Muscle of leg (tissue), 11 donors: Measurements from ENCODE around the gene JPT2. TPM values are rescaled to one million over a fixed set of nuclear protein-coding genes. Genes with fewer than 3 reads are reported as not detected.

Experiments
- DNase-seq: peaks from one replicate; pipeline ENCODE4 v3.0.0; 2013
- H3K27ac ChIP-seq: one replicate; pipeline ENCODE4 v1.5.1; 2013; ENCODE audit warnings: mild to moderate bottlenecking, low read length, control low read depth
- H3K27me3 ChIP-seq: one replicate; pipeline ENCODE4 v1.6.1; 2013; ENCODE audit warnings: low read length; ENCODE audit not compliant: control insufficient read depth, insufficient read depth
- H3K36me3 ChIP-seq: one replicate; pipeline ENCODE4 v1.6.1; 2013; ENCODE audit warnings: low read length; ENCODE audit not compliant: control insufficient read depth, insufficient read depth
- H3K4me1 ChIP-seq: one replicate; pipeline ENCODE4 v1.6.1; 2013; ENCODE audit warnings: low read length; ENCODE audit not compliant: control insufficient read depth, insufficient read depth
- H3K4me3 ChIP-seq: one replicate; pipeline ENCODE4 v1.5.1; 2013; ENCODE audit warnings: low read length, control low read depth
- H3K9me3 ChIP-seq: replicated peaks from 2 replicates; pipeline ENCODE4 v1.6.1; 2013; ENCODE audit warnings: low read depth, low read length; ENCODE audit not compliant: control insufficient read depth
- WGBS: methylation state at CpG from one replicate; pipeline ENCODE4 v1.1.5; 2013; ENCODE audit warnings: missing lambda C conversion rate; ENCODE audit not compliant: insufficient coverage; 5-methylcytosine and 5-hydroxymethylcytosine counted together
- polyA plus RNA-seq, 8 donors: library from polyadenylated mRNA; unstranded; fragments of 120-200 nt; gene quantifications; one replicate each; pipeline versions ENCODE4 v1.2.1 to v1.2.3, GENCODE V29; 2013; ENCODE audit warnings: inconsistent platforms in 1 of 8, low replicate concordance in 1 of 8; ENCODE audit not compliant: insufficient read length in 8 of 8, insufficient read depth in 1 of 8
- total RNA-seq: library from RNA; stranded (reverse); fragments of 120-200 nt; gene quantifications from one replicate; pipeline ENCODE4 v1.2.4, GENCODE V29; 2013

Gene JPT2
- total and polyA plus RNA-seq, 9 donors = 28.2 to 52.6 (median 38.6) TPM

GRCh38 chr16:1647856-1648255 lies 30.2 kb upstream of the JPT2 start:
- Histone ChIP-seq H3K27me3 (no peaks in the 10 kb centered on the region), H3K27ac (no peak overlapping the region), H3K9me3 (no peaks in the 10 kb centered on the region), H3K36me3 (peaks cover 57% of the 10 kb centered on the region), H3K4me3 (no peak overlapping the region), H3K4me1 (peaks cover 14% of the 10 kb centered on the region)
- peak; percentile 45 for DNase-seq
- 93% methylated on average over 13 of the region's 13 CpGs for WGBS

GRCh38 chr16:1650131-1650530 lies 27.9 kb upstream of the JPT2 start:
- no CpG with 5 or more reads among the region's 4 CpGs for WGBS
- H3K4me1 ChIP-seq = no peaks in the 10 kb centered on the region
- no peaks in the 10 kb centered on the region for H3K27me3 ChIP-seq
- H3K4me3 ChIP-seq = no peak overlapping the region
- peaks cover 56% of the 10 kb centered on the region for H3K36me3 ChIP-seq
- H3K27ac ChIP-seq = no peak overlapping the region
- no peaks in the 10 kb centered on the region for H3K9me3 ChIP-seq
- no peak for DNase-seq

GRCh38 chr16:1651094-1651973 lies 26.7 kb upstream of the JPT2 start:
- Histone ChIP-seq H3K4me1 (no peaks in the 10 kb centered on the region), H3K36me3 (peaks cover 61% of the 10 kb centered on the region), H3K4me3 (no peak overlapping the region), H3K27ac (no peak overlapping the region), H3K27me3 (no peaks in the 10 kb centered on the region), H3K9me3 (no peaks in the 10 kb centered on the region)
- DNase-seq = no peak
- WGBS = 93% methylated on average over 12 of the region's 12 CpGs

- Histone ChIP-seq H3K9me3 (no peaks in the 10 kb centered on the region), H3K4me3 (no peak overlapping the region), H3K36me3 (peaks cover 64% of the 10 kb centered on the region), H3K4me1 (no peaks in the 10 kb centered on the region), H3K27ac (no peak overlapping the region), H3K27me3 (no peaks in the 10 kb centered on the region)
- WGBS = 94% methylated on average over 1 of the region's 1 CpG
- no peak for DNase-seq
Measured at GRCh38 chr16:1651974-1652312, 26.1 kb upstream of the JPT2 start.

- Histone ChIP-seq H3K9me3 (no peaks in the 10 kb centered on the region), H3K4me3 (no peak overlapping the region), H3K36me3 (peaks cover 68% of the 10 kb centered on the region), H3K27ac (no peak overlapping the region), H3K4me1 (no peaks in the 10 kb centered on the region), H3K27me3 (no peaks in the 10 kb centered on the region)
- no peak for DNase-seq
- WGBS = 99% methylated on average over 13 of the region's 15 CpGs
Measured at GRCh38 chr16:1653023-1653422, 25.1 kb upstream of the JPT2 start.

GRCh38 chr16:1654505-1655268 lies 23.4 kb upstream of the JPT2 start:
- DNase-seq = no peak
- no peak overlapping the region for H3K4me3 ChIP-seq
- H3K36me3 ChIP-seq = peaks cover 80% of the 10 kb centered on the region
- no peak overlapping the region for H3K27ac ChIP-seq
- 84% methylated on average over 31 of the region's 32 CpGs for WGBS
- no peaks in the 10 kb centered on the region for H3K27me3 ChIP-seq
- H3K4me1 ChIP-seq = no peaks in the 10 kb centered on the region
- H3K9me3 ChIP-seq = no peaks in the 10 kb centered on the region

GRCh38 chr16:1655269-1655807 lies 22.7 kb upstream of the JPT2 start:
- no peaks in the 10 kb centered on the region for H3K27me3 ChIP-seq
- 92% methylated on average over 14 of the region's 16 CpGs for WGBS
- H3K4me3 ChIP-seq = no peak overlapping the region
- no peak overlapping the region for H3K27ac ChIP-seq
- no peak for DNase-seq
- H3K4me1 ChIP-seq = no peaks in the 10 kb centered on the region
- H3K36me3 ChIP-seq = peaks cover 85% of the 10 kb centered on the region
- H3K9me3 ChIP-seq = no peaks in the 10 kb centered on the region

- H3K27ac ChIP-seq = no peak overlapping the region
- no peaks in the 10 kb centered on the region for H3K9me3 ChIP-seq
- H3K36me3 ChIP-seq = peaks cover 86% of the 10 kb centered on the region
- no peak for DNase-seq
- no peak overlapping the region for H3K4me3 ChIP-seq
- no peaks in the 10 kb centered on the region for H3K27me3 ChIP-seq
- WGBS = 89% methylated on average over 49 of the region's 52 CpGs
- H3K4me1 ChIP-seq = no peaks in the 10 kb centered on the region
Measured at GRCh38 chr16:1655909-1656807, 21.9 kb upstream of the JPT2 start.

GRCh38 chr16:1656808-1657617 lies 21.1 kb upstream of the JPT2 start:
- DNase-seq = no peak
- WGBS = 88% methylated on average over 21 of the region's 24 CpGs
- Histone ChIP-seq H3K4me3 (no peak overlapping the region), H3K9me3 (no peaks in the 10 kb centered on the region), H3K36me3 (peaks cover 86% of the 10 kb centered on the region), H3K4me1 (no peaks in the 10 kb centered on the region), H3K27ac (no peak overlapping the region), H3K27me3 (no peaks in the 10 kb centered on the region)
